Astrocyte (in vitro differentiated cells and primary cell): ENCODE measurements around the gene SMAD3. TPM values are rescaled to one million over a fixed set of nuclear protein-coding genes. Genes with fewer than 3 reads are reported as not detected.

Experiments used
- DNase-seq: peaks from one replicate; pipeline ENCODE4 v3.0.0-alpha.2; 2010; ENCODE audit warnings: low read depth
- FAIRE-seq: peaks from 2 replicates; lab custom pipeline; 2011; peaks lifted over from hg19 to GRCh38; lab: Jason Lieb, UNC
- H2AFZ ChIP-seq: 2 replicates; pipeline ENCODE4 v1.6.0; 2012; ENCODE audit warnings: low read depth, low read length, inconsistent platforms
- H3K27ac ChIP-seq: 2 replicates; pipeline ENCODE4 v1.5.1; 2011; ENCODE audit warnings: low read depth, low read length, inconsistent platforms
- H3K27me3 ChIP-seq: 2 replicates; pipeline ENCODE4 v1.6.0; 2011; ENCODE audit warnings: low read length, inconsistent platforms; ENCODE audit not compliant: insufficient read depth
- H3K36me3 ChIP-seq: 2 replicates; pipeline ENCODE4 v1.5.1; 2011; ENCODE audit warnings: low read length, inconsistent platforms; ENCODE audit not compliant: insufficient read depth
- H3K4me1 ChIP-seq: 2 replicates; pipeline ENCODE4 v1.5.1; 2011; ENCODE audit warnings: low read length, inconsistent platforms; ENCODE audit not compliant: insufficient read depth
- H3K4me2 ChIP-seq: 2 replicates; pipeline ENCODE4 v1.6.0; 2012; ENCODE audit warnings: low read length, inconsistent platforms
- H3K4me3 ChIP-seq: 2 replicates; pipeline ENCODE4 v1.5.1; 2011; ENCODE audit warnings: low read depth, mild to moderate bottlenecking, low read length, inconsistent platforms; ENCODE audit not compliant: insufficient read depth
- H3K79me2 ChIP-seq: 2 replicates; pipeline ENCODE4 v1.6.0; 2012; ENCODE audit warnings: mild to moderate bottlenecking, low read length, inconsistent platforms; ENCODE audit not compliant: insufficient read depth
- H3K9ac ChIP-seq: 2 replicates; pipeline ENCODE4 v1.6.0; 2012; ENCODE audit warnings: mild to moderate bottlenecking, low read length, inconsistent platforms
- H3K9me3 ChIP-seq: 2 replicates; pipeline ENCODE4 v1.5.1; 2012; ENCODE audit warnings: low read depth, mild to moderate bottlenecking, low read length, inconsistent platforms; ENCODE audit not compliant: insufficient read depth
- H4K20me1 ChIP-seq: 2 replicates; pipeline ENCODE4 v1.6.0; 2012; ENCODE audit warnings: low read length, inconsistent platforms; ENCODE audit not compliant: insufficient read depth
- H3K27ac Mint-ChIP-seq: one replicate; pipeline ENCODE4 v1.8.0; 2021; ENCODE audit warnings: mild to moderate bottlenecking, mixed read lengths; ENCODE audit not compliant: unreplicated experiment
- H3K27me3 Mint-ChIP-seq: one replicate; pipeline ENCODE4 v1.8.0; 2021; ENCODE audit warnings: low read depth, mixed read lengths; ENCODE audit not compliant: unreplicated experiment
- H3K36me3 Mint-ChIP-seq: one replicate; pipeline ENCODE4 v1.8.0; 2021; ENCODE audit warnings: low read depth, mixed read lengths; ENCODE audit not compliant: unreplicated experiment
- H3K4me1 Mint-ChIP-seq: one replicate; pipeline ENCODE4 v1.8.0; 2021; ENCODE audit warnings: low read depth, mixed read lengths; ENCODE audit not compliant: unreplicated experiment
- H3K4me3 Mint-ChIP-seq: one replicate; pipeline ENCODE4 v1.8.0; 2021; ENCODE audit warnings: mild to moderate bottlenecking, moderate library complexity, mixed read lengths; ENCODE audit not compliant: unreplicated experiment
- H3K9me3 Mint-ChIP-seq: one replicate; pipeline ENCODE4 v1.8.0; 2021; ENCODE audit warnings: mild to moderate bottlenecking, mixed read lengths; ENCODE audit not compliant: unreplicated experiment
- CTCF ChIP-seq: IDR thresholded peaks from 2 replicates; pipeline ENCODE4 v1.5.1; 2011; ENCODE audit warnings: low read depth, mild to moderate bottlenecking, inconsistent platforms, low read length, moderate library complexity; ENCODE audit not compliant: insufficient read depth
- EZH2 ChIP-seq: IDR thresholded peaks from 2 replicates; pipeline ENCODE4 v1.6.1; 2012; ENCODE audit warnings: mild to moderate bottlenecking, low read length, inconsistent platforms; ENCODE audit not compliant: insufficient read depth
- total RNA-seq: library from RNA; stranded (reverse); gene quantifications from 2 replicates; pipeline ENCODE4 v1.2.1, GENCODE V29; 2021

SMAD3 gene
- total RNA-seq, 1 donor from 2014 or later: 78.0 TPM

GRCh38 chr15:67154249-67154648, 88.8 kb downstream of the SMAD3 start:
- Mint-ChIP-seq H3K27me3 (no peaks in the 10 kb centered on the region), H3K36me3 (peaks cover 11% of the 10 kb centered on the region), H3K27ac (peak overlapping the region; percentile 34), H3K4me3 (no peak overlapping the region), H3K4me1 (peaks cover 33% of the 10 kb centered on the region), H3K9me3 (no peaks in the 10 kb centered on the region)
- Histone ChIP-seq H4K20me1 (peaks cover 17% of the 10 kb centered on the region), H3K9me3 (no peaks in the 10 kb centered on the region), H3K27ac (no peak overlapping the region), H3K79me2 (peaks cover 80% of the 10 kb centered on the region), H2AFZ (no peak overlapping the region), H3K27me3 (no peaks in the 10 kb centered on the region), H3K36me3 (no peaks in the 10 kb centered on the region), H3K4me2 (no peak overlapping the region), H3K4me3 (no peak overlapping the region), H3K9ac (no peak overlapping the region), H3K4me1 (peaks cover 18% of the 10 kb centered on the region)
- TF ChIP-seq CTCF (no peak), EZH2 (no peak)
- FAIRE-seq (no peak), DNase-seq (no peak)

- Histone ChIP-seq H2AFZ (no peak overlapping the region), H3K4me3 (no peak overlapping the region), H3K9ac (no peak overlapping the region), H3K79me2 (peaks cover 86% of the 10 kb centered on the region), H3K36me3 (no peaks in the 10 kb centered on the region), H3K9me3 (no peaks in the 10 kb centered on the region), H4K20me1 (peaks cover 20% of the 10 kb centered on the region), H3K27ac (no peak overlapping the region), H3K27me3 (no peaks in the 10 kb centered on the region), H3K4me2 (no peak overlapping the region), H3K4me1 (peaks cover 4% of the 10 kb centered on the region)
- H3K36me3 Mint-ChIP-seq: peaks cover 11% of the 10 kb centered on the region
- DNase-seq: no peak
- FAIRE-seq: no peak
- H3K4me3 Mint-ChIP-seq: no peak overlapping the region
- H3K9me3 Mint-ChIP-seq: no peaks in the 10 kb centered on the region
- no peak for TF ChIP-seq EZH2
- no peak for TF ChIP-seq CTCF
- peaks cover 18% of the 10 kb centered on the region for H3K4me1 Mint-ChIP-seq
- H3K27ac Mint-ChIP-seq: no peak overlapping the region
- no peaks in the 10 kb centered on the region for H3K27me3 Mint-ChIP-seq
Measured at GRCh38 chr15:67156426-67156825, 91.0 kb downstream of the SMAD3 start.

DNA sequence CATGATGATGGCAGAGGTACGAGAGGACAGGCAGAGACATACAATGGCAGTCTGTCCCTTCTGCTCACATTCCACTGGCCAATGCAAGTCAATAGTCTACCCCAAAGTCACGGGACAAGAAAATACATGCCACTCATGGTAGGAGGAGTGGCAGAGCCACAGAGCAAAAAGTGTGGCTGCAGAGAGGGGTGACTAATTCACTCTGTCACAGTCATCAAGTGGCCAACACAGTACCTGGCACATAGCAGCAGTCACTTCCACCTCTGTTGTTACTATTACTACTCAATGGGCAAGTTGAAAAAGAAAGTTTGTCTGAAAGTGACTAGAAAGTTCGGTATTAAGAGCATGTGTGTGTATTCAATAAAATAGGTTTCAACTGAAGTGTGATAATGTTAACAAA, 91.4 kb downstream of the SMAD3 start:
- Histone ChIP-seq H3K27ac (no peak overlapping the region), H2AFZ (no peak overlapping the region), H3K9ac (no peak overlapping the region), H3K36me3 (no peaks in the 10 kb centered on the region), H3K4me1 (peaks cover 4% of the 10 kb centered on the region), H3K4me2 (no peak overlapping the region), H3K79me2 (peaks cover 86% of the 10 kb centered on the region), H4K20me1 (peaks cover 24% of the 10 kb centered on the region), H3K9me3 (no peaks in the 10 kb centered on the region), H3K27me3 (no peaks in the 10 kb centered on the region), H3K4me3 (no peak overlapping the region)
- Mint-ChIP-seq H3K4me3 (no peak overlapping the region), H3K36me3 (peaks cover 11% of the 10 kb centered on the region), H3K27me3 (no peaks in the 10 kb centered on the region), H3K27ac (no peak overlapping the region), H3K9me3 (no peaks in the 10 kb centered on the region), H3K4me1 (peaks cover 15% of the 10 kb centered on the region)
- no peak for FAIRE-seq
- no peak for DNase-seq
- TF ChIP-seq CTCF (no peak), EZH2 (no peak)
